ENCODE measurements around the gene IER5.

The IER5 gene

GRCh38 chr1:181077576-181078242 is 10.8 kb upstream of the IER5 start:
- Histone ChIP-seq H3K27me3 (peaks cover 0 to 4% of the 10 kb centered on the region in 2 donors), H3K4me3 (no peak overlapping the region), H3K4me1 (peaks cover 0 to 6% (median 0%) of the 10 kb centered on the region in 4 donors), H3K27ac (no peak overlapping the region), H3K36me3 (no peaks in the 10 kb centered on the region), H3K9me3 (no peaks in the 10 kb centered on the region)
- TF ChIP-seq CTCF (IDR thresholded peaks at IDR 0.05): no peak
- DNase-seq: no peak
- intact Hi-C loops (cut with DNase I; ENCODE audit: low total_unique reads): no loop called here

GRCh38 chr1:181079382-181079781 is 9.1 kb upstream of the IER5 start:
- Histone ChIP-seq H3K9me3 (no peaks in the 10 kb centered on the region), H3K27ac (no peak overlapping the region), H3K4me3 (no peak overlapping the region), H3K36me3 (no peaks in the 10 kb centered on the region), H3K27me3 (peaks cover 0 to 4% of the 10 kb centered on the region in 2 donors), H3K4me1 (peaks cover 0 to 6% (median 0%) of the 10 kb centered on the region in 4 donors)
- TF ChIP-seq CTCF (IDR thresholded peaks at IDR 0.05): no peak
- DNase-seq: no peak
- intact Hi-C loops (cut with DNase I; ENCODE audit: low total_unique reads): no loop called here

- no peak for TF ChIP-seq CTCF (IDR thresholded peaks at IDR 0.05)
- Histone ChIP-seq H3K4me1 (peaks cover 0 to 6% (median 0%) of the 10 kb centered on the region in 4 donors), H3K36me3 (no peaks in the 10 kb centered on the region), H3K27me3 (peaks cover 0 to 1% of the 10 kb centered on the region in 2 donors), H3K9me3 (no peaks in the 10 kb centered on the region), H3K4me3 (no peak overlapping the region), H3K27ac (no peak overlapping the region)
- no peak for DNase-seq
- intact Hi-C loops (cut with DNase I; ENCODE audit: low total_unique reads): no loop called here
Observed at GRCh38 chr1:181079920-181080319, 8.6 kb upstream of the IER5 start.

- H3K9me3 ChIP-seq: no peaks in the 10 kb centered on the region
- no peak overlapping the region for H3K4me3 ChIP-seq
- no peak for DNase-seq
- H3K27me3 ChIP-seq: no peaks in the 10 kb centered on the region
- intact Hi-C loops (cut with DNase I; ENCODE audit: low total_unique reads): no loop called here
- H3K27ac ChIP-seq: no peak overlapping the region
- no peak for TF ChIP-seq CTCF (IDR thresholded peaks at IDR 0.05)
- H3K36me3 ChIP-seq: no peaks in the 10 kb centered on the region
- H3K4me1 ChIP-seq: peaks cover 0 to 6% (median 0%) of the 10 kb centered on the region in 4 donors
Observed at GRCh38 chr1:181080556-181080955, 7.9 kb upstream of the IER5 start.

- H3K36me3 ChIP-seq: no peaks in the 10 kb centered on the region
- no peak overlapping the region for H3K27ac ChIP-seq
- TF ChIP-seq CTCF (IDR thresholded peaks at IDR 0.05): no peak
- H3K9me3 ChIP-seq: no peaks in the 10 kb centered on the region
- DNase-seq: no peak
- no peak overlapping the region for H3K4me3 ChIP-seq
- H3K27me3 ChIP-seq: no peaks in the 10 kb centered on the region
- intact Hi-C loops (cut with DNase I; ENCODE audit: low total_unique reads): no loop called here
- peaks cover 0 to 6% (median 0%) of the 10 kb centered on the region in 4 donors for H3K4me1 ChIP-seq
Observed at GRCh38 chr1:181081395-181081794, 7.1 kb upstream of the IER5 start.
